ENCODE data around the gene FAM174B.

Gene FAM174B

GRCh38 chr15:92667287-92667904 lies 11.8 kb upstream of the FAM174B start:
- Histone ChIP-seq H3K27ac (peak overlapping the region in 5 of 21 experiments; percentile 11 to 43 (median 27)), H3K4me3 (no peak overlapping the region)

DNA sequence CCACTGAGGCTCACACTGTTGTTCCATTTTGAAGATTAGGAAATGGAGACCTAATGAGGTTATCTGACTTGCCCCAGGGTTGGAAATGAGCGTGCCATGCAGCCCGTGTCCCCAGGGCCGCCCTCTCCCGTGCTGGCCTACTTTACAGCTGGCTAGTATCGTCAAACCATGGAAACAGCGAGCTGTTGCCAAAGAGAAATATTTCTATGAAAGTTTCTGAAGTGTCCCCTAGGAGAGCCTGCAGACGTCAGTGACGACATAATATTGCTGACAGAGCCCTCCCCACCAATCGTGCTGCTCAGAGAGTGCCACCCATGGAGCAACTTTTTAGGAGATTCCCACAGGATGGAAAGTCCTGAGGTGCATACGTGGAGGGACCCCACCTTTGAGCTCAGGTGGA lies 11.2 kb upstream of the FAM174B start:
- Histone ChIP-seq H3K4me3 (no peak overlapping the region), H3K27ac (peak overlapping the region in 2 of 21 experiments; percentile 38 to 43)

GRCh38 chr15:92665100-92665555 lies 9.6 kb upstream of the FAM174B start:
- Histone ChIP-seq H3K27ac (peak overlapping the region in 1 of 21 experiments; percentile 5), H3K4me3 (no peak overlapping the region)

- Histone ChIP-seq H3K27ac (peak overlapping the region in 1 of 21 experiments; percentile 5), H3K4me3 (no peak overlapping the region)
Measured at GRCh38 chr15:92664178-92664900, 8.8 kb upstream of the FAM174B start.

- no peak overlapping the region for H3K4me3 ChIP-seq
- H3K27ac ChIP-seq, result no peak overlapping the region
Measured at GRCh38 chr15:92663250-92663951, 7.8 kb upstream of the FAM174B start.

- Histone ChIP-seq H3K4me3 (no peak overlapping the region), H3K27ac (no peak overlapping the region)
Measured at GRCh38 chr15:92662762-92663161, 7.2 kb upstream of the FAM174B start.

DNA sequence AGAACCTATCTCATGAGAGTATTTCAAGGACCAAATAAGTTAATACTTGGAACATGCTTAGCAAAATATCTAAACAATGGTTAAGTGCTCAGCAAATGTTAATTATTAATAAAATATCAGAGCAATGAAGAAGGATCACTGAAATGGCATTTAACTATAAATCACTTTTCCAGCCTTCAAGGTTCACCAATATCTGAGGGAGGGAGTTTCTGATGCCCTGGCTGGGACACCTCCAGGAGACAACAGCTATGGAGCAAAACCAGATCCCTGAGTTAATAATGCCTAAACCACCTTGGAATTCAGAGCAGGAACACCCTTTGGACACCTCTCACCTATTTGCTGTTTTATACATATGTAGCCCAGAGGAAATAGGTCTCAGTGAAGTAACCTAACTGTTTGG lies 6.4 kb upstream of the FAM174B start:
- no peak overlapping the region for H3K27ac ChIP-seq
- H3K4me3 ChIP-seq, result no peak overlapping the region

- H3K27ac ChIP-seq, result no peak overlapping the region
- H3K4me3 ChIP-seq, result no peak overlapping the region
Measured at GRCh38 chr15:92661069-92661468, 5.5 kb upstream of the FAM174B start.

DNA sequence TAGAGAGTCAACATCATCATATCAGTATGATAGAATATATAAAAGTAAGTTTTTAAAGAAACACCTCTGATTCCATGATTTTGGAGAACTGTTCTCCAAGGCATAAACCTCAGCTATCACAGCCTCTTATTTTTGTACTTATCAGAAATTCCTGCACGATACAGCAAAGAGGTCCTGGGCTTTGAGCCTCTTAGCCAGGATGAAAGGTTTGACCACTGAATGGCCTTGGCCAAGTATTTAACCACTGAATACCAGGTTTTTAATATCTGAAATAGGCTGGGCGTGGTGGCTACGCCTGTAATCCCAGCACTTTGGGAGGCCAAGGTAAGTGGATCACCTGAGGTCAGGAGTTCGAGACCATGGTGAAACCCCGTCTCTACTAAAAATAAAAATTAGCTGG lies 1.9 kb upstream of the FAM174B start:
- H3K27ac ChIP-seq, result no peak overlapping the region

GRCh38 chr15:92656089-92656488 lies 514 bp upstream of the FAM174B start:
- H3K4me3 ChIP-seq, result peak overlapping the region in 4 of 7 experiments; percentile 33 to 54 (median 46)
- H3K27ac ChIP-seq, result peak overlapping the region in 4 of 21 experiments; percentile 2 to 57 (median 47)

More for the DNA sequence above, 1.9 kb upstream of the FAM174B start:
- no peak overlapping the region for H3K4me3 ChIP-seq

DNA sequence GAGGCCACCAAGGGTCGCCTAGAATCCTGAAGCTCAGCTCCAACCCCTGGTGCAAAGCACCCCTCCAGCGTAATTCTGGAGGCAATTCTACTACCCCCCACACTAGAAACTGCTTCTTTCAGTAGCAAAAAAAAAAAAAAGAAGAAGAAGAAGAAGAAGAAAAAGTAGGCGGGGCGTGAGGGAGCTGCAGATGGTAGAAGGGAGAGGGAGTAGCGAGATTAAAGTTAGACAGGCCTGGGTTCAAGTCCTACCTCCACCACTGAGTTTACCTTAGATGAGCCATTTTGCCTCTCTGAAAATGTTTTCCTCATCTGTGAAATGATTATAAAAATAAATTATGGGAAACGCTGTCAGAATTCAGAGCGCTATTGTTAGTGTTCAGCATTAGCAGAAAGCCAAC lies 913 bp downstream of the FAM174B start:
- Histone ChIP-seq H3K27ac (peak overlapping the region in 1 of 21 experiments; percentile 42), H3K4me3 (peak overlapping the region in 6 of 7 experiments; percentile 27 to 54 (median 40))

DNA sequence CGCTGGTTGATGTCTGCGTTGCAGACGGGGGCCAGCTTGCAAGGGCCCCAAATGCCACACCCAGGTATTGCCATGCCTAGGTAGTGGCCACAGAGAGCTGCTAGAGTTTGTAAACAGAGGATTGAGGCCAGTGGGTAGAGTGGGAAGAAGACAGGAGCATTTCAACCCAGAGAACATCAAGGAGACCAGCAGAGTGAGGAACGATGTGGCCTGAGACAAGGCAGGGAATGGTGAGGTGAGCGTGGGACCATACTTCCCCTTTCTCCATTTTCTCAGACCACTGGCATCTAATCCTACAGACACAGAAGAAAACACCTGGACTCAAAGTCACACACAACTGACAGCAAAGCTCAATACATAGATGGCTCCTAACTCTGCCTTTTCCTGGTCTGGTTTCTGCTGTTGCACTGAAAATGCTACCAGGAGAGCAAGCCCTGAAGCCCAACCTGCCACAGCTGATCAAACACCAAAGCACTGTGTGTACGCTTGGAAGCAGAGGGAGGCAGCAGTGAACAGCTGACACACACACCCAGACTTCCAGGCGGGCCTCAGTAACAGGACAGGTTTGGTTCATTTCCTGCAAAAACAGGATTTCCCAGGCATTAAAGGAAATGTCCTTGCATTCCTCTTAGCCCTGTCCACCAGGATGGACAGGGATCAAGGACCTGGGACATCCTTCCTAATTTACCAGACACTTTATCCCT lies 1.6 kb downstream of the FAM174B start:
- Histone ChIP-seq H3K4me3 (no peak overlapping the region), H3K27ac (no peak overlapping the region)

DNA sequence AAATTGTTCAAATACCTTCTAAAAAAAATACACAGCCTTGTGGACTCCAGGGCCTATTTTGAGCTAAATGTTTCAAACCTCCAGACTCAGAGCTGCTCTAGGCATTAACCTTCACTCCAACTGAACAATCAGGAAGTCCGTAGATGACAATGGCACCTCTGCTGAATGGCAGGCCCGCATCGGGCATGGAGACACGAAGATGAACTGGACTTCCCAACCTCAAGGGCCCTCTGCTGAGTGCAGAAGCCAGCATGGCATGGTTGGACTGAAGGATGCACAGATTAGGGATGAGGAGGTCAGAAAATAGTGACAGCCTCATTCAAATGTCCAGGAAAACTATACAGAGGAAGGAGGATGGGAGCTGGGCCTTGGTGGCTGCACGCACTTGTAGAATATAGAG lies 2.2 kb downstream of the FAM174B start:
- no peak overlapping the region for H3K4me3 ChIP-seq
- H3K27ac ChIP-seq, result no peak overlapping the region

DNA sequence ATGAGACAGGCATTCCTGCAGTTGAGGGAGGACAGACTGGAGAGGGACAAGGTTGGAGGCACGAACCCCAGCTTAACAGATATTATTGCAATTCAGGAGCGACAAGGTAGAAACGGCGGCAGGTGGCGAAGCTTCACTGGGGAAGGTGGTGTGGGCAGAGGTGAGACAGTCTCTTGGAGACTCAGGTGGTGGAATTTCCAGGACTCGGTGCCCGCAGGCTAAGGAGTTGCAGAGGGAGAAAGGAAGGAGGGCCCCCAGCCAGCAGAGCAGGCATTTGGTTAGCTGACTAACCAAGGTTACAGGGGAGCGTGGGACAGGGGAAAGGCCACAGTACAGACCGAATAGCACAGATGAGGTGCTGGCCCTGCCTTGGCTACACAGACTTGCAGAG lies 3.0 kb downstream of the FAM174B start:
- Histone ChIP-seq H3K4me3 (no peak overlapping the region), H3K27ac (no peak overlapping the region)

GRCh38 chr15:92651877-92652575 lies 3.5 kb downstream of the FAM174B start:
- Histone ChIP-seq H3K4me3 (no peak overlapping the region), H3K27ac (no peak overlapping the region)

GRCh38 chr15:92650966-92651365 lies 4.6 kb downstream of the FAM174B start:
- Histone ChIP-seq H3K27ac (no peak overlapping the region), H3K4me3 (no peak overlapping the region)

DNA sequence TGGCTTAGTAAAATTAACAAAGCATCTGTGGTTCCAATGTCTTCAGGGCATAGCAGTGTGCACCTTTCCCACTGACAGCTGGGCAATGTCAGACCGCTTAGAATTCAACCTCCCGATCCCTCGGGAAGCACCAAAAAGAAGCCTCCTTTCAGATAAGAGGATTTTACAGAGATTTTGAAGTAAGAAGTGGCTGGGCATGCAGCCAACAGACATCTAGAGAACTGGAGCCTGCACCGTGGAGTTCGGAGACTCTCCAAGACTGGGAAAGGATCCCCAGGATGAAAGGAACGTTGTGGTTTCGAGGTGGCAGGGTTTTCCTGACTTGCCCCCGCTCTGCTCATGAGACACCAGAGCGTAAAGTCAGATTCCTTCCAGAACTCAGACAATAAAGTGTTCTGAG lies 5.3 kb downstream of the FAM174B start:
- H3K4me3 ChIP-seq, result no peak overlapping the region
- H3K27ac ChIP-seq, result no peak overlapping the region

DNA sequence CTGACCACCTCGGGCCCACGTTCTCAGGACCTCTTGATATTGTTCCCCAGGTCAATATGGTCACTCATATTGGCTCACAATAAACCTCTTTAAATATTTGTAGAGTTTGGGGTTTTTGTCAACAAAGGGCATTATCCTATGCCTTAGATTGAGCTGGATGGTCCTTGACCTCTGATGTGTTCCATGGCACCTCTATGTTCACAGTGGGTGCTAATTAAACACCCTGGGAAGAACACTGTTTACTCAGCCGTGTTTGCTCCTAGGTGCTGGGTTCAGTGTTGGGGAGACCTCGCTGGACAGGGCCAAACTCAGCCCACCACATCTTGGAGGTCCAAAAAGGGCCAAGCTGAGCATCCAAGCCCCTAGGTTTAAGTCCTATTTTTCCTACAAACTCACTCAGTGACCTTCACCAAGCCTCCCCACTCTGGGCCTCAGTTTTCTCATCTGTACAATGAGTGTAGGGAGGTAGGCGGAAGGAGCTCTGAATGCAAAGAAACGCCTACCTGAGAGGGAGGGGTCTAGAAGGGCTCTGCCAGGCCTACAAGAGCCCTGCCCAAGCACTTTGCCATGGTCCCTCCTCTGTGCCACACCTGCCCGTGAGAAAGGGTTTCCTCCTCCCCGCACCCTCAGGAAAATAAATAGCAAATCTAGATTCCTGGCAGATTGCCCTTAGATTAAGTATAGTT lies 7.2 kb downstream of the FAM174B start:
- Histone ChIP-seq H3K4me3 (no peak overlapping the region), H3K27ac (no peak overlapping the region)

Measured in skin epidermis (tissue), 12 donors.